DND-41 (cell line): ENCODE results near the gene KIAA1671.

Experiments
- CTCF ChIP-seq: IDR thresholded peaks from 2 replicates; pipeline ENCODE4 v1.5.1; 2012; ENCODE audit warnings: borderline replicate concordance, low read length, moderate library complexity, mild to moderate bottlenecking; ENCODE audit not compliant: poor library complexity, severe bottlenecking; ENCODE audit errors: extremely low read depth
- EZH2 ChIP-seq: IDR thresholded peaks from 3 replicates; pipeline ENCODE4 v1.6.1; 2012; ENCODE audit warnings: borderline replicate concordance, low read depth, mild to moderate bottlenecking, moderate library complexity, low read length, inconsistent platforms; ENCODE audit not compliant: severe bottlenecking

GRCh38 chr22:24947881-24948280 lies 4.6 kb upstream of the KIAA1671 start:
- TF ChIP-seq CTCF (no peak), EZH2 (no peak)
